GM18951 (cell line): Measurements from ENCODE around the gene SLC7A6.

Experiments
- POLR2A ChIP-seq: IDR thresholded peaks from 4 replicates; pipeline ENCODE4 v1.6.1; 2011; ENCODE audit warnings: mild to moderate bottlenecking; ENCODE audit not compliant: insufficient read length, insufficient read depth; ENCODE audit errors: extremely low read depth
- in situ Hi-C: fragments of 300-500 bp; cut with MboI; formaldehyde crosslinking; loops from one replicate; pipeline ENCODE4 v1.12.0; 2022; ENCODE audit warnings: low sequenced_read_pairs, mixed read lengths, inconsistent platforms; ENCODE audit not compliant: unreplicated experiment

Gene SLC7A6

GRCh38 chr16:68264128-68265077 is at the start of gene SLC7A6:
SLC7A6 (plus strand) TSS chr16:68264526; CDS start chr16:68274727, 10,201 bp downstream.
- TF ChIP-seq POLR2A = peak; percentile 86
- in situ Hi-C loops = loop anchor here (5.0 kb wide), 1 partner anchor 68 kb away; no protein-coding TSS in a partner anchor

GRCh38 chr16:68214726-68215125 is 49.6 kb upstream of the SLC7A6 start:
- in situ Hi-C loops = no loop called here

GRCh38 chr16:68215302-68215701 is 49.0 kb upstream of the SLC7A6 start:
- in situ Hi-C loops = no loop called here
- TF ChIP-seq POLR2A = no peak

More at GRCh38 chr16:68214726-68215125, 49.6 kb upstream of the SLC7A6 start:
- TF ChIP-seq POLR2A = no peak

- in situ Hi-C loops = no loop called here
Measured at GRCh38 chr16:68216240-68216639, 48.1 kb upstream of the SLC7A6 start.

GRCh38 chr16:68217506-68217905 is 46.8 kb upstream of the SLC7A6 start:
- in situ Hi-C loops = no loop called here
- no peak for TF ChIP-seq POLR2A

More at GRCh38 chr16:68216240-68216639, 48.1 kb upstream of the SLC7A6 start:
- TF ChIP-seq POLR2A = no peak

GRCh38 chr16:68219725-68220351 is 44.5 kb upstream of the SLC7A6 start:
- no peak for TF ChIP-seq POLR2A
- in situ Hi-C loops = no loop called here

- no peak for TF ChIP-seq POLR2A
- in situ Hi-C loops = no loop called here
Measured at GRCh38 chr16:68223072-68223471, 41.3 kb upstream of the SLC7A6 start.

- no peak for TF ChIP-seq POLR2A
- in situ Hi-C loops = no loop called here
Measured at GRCh38 chr16:68226116-68226515, 38.2 kb upstream of the SLC7A6 start.

GRCh38 chr16:68227183-68227793 is 37.0 kb upstream of the SLC7A6 start:
- no peak for TF ChIP-seq POLR2A
- in situ Hi-C loops = no loop called here

GRCh38 chr16:68227850-68228553 is 36.3 kb upstream of the SLC7A6 start:
- TF ChIP-seq POLR2A = no peak
- in situ Hi-C loops = no loop called here

- in situ Hi-C loops = no loop called here
- TF ChIP-seq POLR2A = no peak
Measured at GRCh38 chr16:68228652-68229051, 35.7 kb upstream of the SLC7A6 start.

- in situ Hi-C loops = no loop called here
- no peak for TF ChIP-seq POLR2A
Measured at GRCh38 chr16:68229431-68230175, 34.7 kb upstream of the SLC7A6 start.
